C4-2B (cell line): Measurements from ENCODE around the gene ZIC2.

Source experiments
- CTCF ChIP-seq: fragments of 450-650 bp; conservative IDR thresholded peaks from 2 replicates; pipeline ENCODE4 v1.5.1; 2017; ENCODE audit warnings: mild to moderate bottlenecking
- ZFX ChIP-seq: fragments of 450-650 bp; IDR thresholded peaks from 2 replicates; pipeline ENCODE4 v1.6.1; 2017

- TF ChIP-seq CTCF (no peak), ZFX (no peak)
Measured at GRCh38 chr13:99975626-99976025, 6.0 kb upstream of the ZIC2 start.
